PFSK-1 (cell line): ENCODE data around the gene TSTD2.

Experiments
- POLR2AphosphoS5 ChIP-seq: IDR thresholded peaks from 2 replicates; pipeline ENCODE4 v1.6.1; 2012; ENCODE audit warnings: low read depth, mild to moderate bottlenecking, control low read depth, low read length, moderate library complexity
- SIN3A ChIP-seq: IDR thresholded peaks from 2 replicates; pipeline ENCODE4 v1.6.1; 2012; ENCODE audit warnings: mild to moderate bottlenecking, low read length, moderate library complexity, borderline replicate concordance; ENCODE audit not compliant: insufficient read depth

DNA sequence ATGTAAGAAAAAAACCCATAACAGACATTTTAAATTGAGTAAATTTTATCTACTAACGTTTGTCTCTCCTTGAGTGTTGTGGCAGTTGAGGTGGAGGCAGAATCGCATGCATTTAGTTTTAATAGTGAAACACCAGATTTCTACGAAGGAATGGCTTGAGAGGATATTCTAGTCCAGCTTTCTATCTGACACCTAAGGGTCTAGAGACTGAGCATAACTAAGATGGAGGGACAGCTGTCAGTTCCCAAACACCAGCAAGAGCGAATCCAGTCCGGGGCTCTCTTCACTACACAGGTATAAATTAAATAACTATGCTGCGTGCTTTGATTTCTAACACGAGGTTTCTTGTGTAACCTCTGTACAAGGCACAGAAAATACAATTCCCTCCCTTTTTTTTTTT, 1.9 kb upstream of the TSTD2 start:
- TF ChIP-seq POLR2AphosphoS5 (no peak), SIN3A (no peak)
